HepG2 (cell line): ENCODE measurements around the gene TRIM72. TPM values are rescaled to one million over a fixed set of nuclear protein-coding genes. Genes with fewer than 3 reads are reported as not detected.

Experiments used
- ATAC-seq: fragments of 200-7000 bp; cut with Tn5 transposase; 3 replicates; pipeline ENCODE4 v1.9.1; 2020; ENCODE audit warnings: mild to moderate bottlenecking, moderate library complexity
- BruUV-seq: library from RNA; stranded (reverse); fragments of 400-500 nt; replicated peaks from 2 replicates; lab custom pipeline; 2021; lab: Mats Ljungman, UMichigan
- CTCF ChIA-PET: fragments of 300-600 bp; formaldehyde crosslinking; extraction: SDS; loops from one replicate; lab custom pipeline; 2021; ENCODE audit warnings: low total read pairs, inconsistent platforms, low intra/inter-chr PET ratio; lab: Yijun Ruan, JAX
- POLR2A ChIA-PET: fragments of 350-600 bp; sonication (Branson Sonifier 250); formaldehyde crosslinking; loops from one replicate; lab custom pipeline; 2020; ENCODE audit warnings: antibody characterized with exemption, inconsistent platforms; lab: Yijun Ruan, JAX
- DNase-seq: peaks from one replicate; pipeline ENCODE4 v3.0.0-alpha.2; 2015; ENCODE audit warnings: low spot score
- FAIRE-seq: peaks from 3 replicates; lab custom pipeline; 2011; peaks lifted over from hg19 to GRCh38; lab: Jason Lieb, UNC
- H2AFZ ChIP-seq: one replicate; pipeline ENCODE4 v1.6.1; 2011; ENCODE audit warnings: low read length, inconsistent platforms
- H3K27ac ChIP-seq: fragments of 300-600 bp; 3 replicates; pipeline ENCODE4 v1.8.0; 2011; ENCODE audit warnings: mixed run types, mild to moderate bottlenecking, mixed read lengths, low read length, inconsistent platforms; ENCODE audit not compliant: insufficient read depth; ENCODE audit errors: extremely low read length
- H3K27me3 ChIP-seq, 2 experiments: fragments of 200-600 bp in 1 of 2; 2 replicates in 1 of 2; 3 replicates in 1 of 2; pipeline versions ENCODE4 v1.6.0 to v1.8.0; 2011; ENCODE audit warnings: low read length in 2 of 2, mild to moderate bottlenecking in 2 of 2, moderate library complexity in 2 of 2, inconsistent platforms in 1 of 2; ENCODE audit not compliant: insufficient read depth in 2 of 2, control insufficient read depth in 1 of 2
- H3K36me3 ChIP-seq, 2 experiments: fragments of 200-600 bp in 1 of 2; replicated peaks in 1 of 2; 2 replicates in 1 of 2; 3 replicates in 1 of 2; pipeline versions ENCODE4 v1.5.1 to v1.8.0; 2011; ENCODE audit warnings: low read length in 2 of 2, inconsistent platforms in 1 of 2; ENCODE audit not compliant: insufficient read depth in 2 of 2, control insufficient read depth in 1 of 2
- H3K4me1 ChIP-seq: 2 replicates; pipeline ENCODE4 v1.5.1; 2012; ENCODE audit warnings: low read length, inconsistent platforms; ENCODE audit not compliant: insufficient read depth
- H3K4me2 ChIP-seq: 2 replicates; pipeline ENCODE4 v1.6.0; 2011; ENCODE audit warnings: low read depth, low read length, inconsistent platforms
- H3K4me3 ChIP-seq, 3 experiments: fragments of 200-600 bp in 1 of 3; sonication (generic), shearing (Covaris generic) in 1 of 3; replicated peaks in 1 of 3; 2 replicates each; pipeline ENCODE4 v1.5.1; 2011 to 2016; ENCODE audit warnings: low read length in 3 of 3, inconsistent platforms in 2 of 3, low read depth in 2 of 3, mild to moderate bottlenecking in 2 of 3, control low read depth in 1 of 3, mixed read lengths in 1 of 3; ENCODE audit not compliant: insufficient read depth in 1 of 3
- H3K79me2 ChIP-seq: one replicate; pipeline ENCODE4 v1.6.1; 2011; ENCODE audit warnings: low read length, inconsistent platforms; ENCODE audit not compliant: insufficient read depth
- H3K9ac ChIP-seq: 2 replicates; pipeline ENCODE4 v1.6.0; 2011; ENCODE audit warnings: mild to moderate bottlenecking, low read depth, low read length, inconsistent platforms; ENCODE audit not compliant: insufficient read depth
- H3K9me3 ChIP-seq: 2 replicates; pipeline ENCODE4 v1.5.1; 2012; ENCODE audit warnings: mild to moderate bottlenecking, low read length
- H4K20me1 ChIP-seq: 2 replicates; pipeline ENCODE4 v1.6.0; 2011; ENCODE audit warnings: inconsistent platforms, mild to moderate bottlenecking, low read length, moderate library complexity; ENCODE audit not compliant: insufficient read depth
- ARID3A ChIP-seq: IDR thresholded peaks from 2 replicates; pipeline ENCODE4 v1.6.1; 2012; ENCODE audit warnings: low read depth, low read length, improper control_type of control experiment
- ATM ChIP-seq: fragments of 450-650 bp; IDR thresholded peaks from 2 replicates; pipeline ENCODE4 v1.7.1; 2017; ENCODE audit warnings: mild to moderate bottlenecking, borderline replicate concordance
- FUBP1 ChIP-seq: sonication (generic); formaldehyde crosslinking; IDR thresholded peaks from 2 replicates; pipeline ENCODE4 v1.5.1; 2020; ENCODE audit warnings: missing genetic modification reagents, mild to moderate bottlenecking, borderline replicate concordance
- GRHL1 ChIP-seq: sonication (generic); formaldehyde crosslinking; conservative IDR thresholded peaks from 2 replicates; pipeline ENCODE4 v1.8.0; 2022; ENCODE audit warnings: missing genetic modification reagents
- MTF1 ChIP-seq: sonication (generic); formaldehyde crosslinking; IDR thresholded peaks from 2 replicates; pipeline ENCODE4 v1.5.0; 2020; ENCODE audit warnings: missing genetic modification reagents
- SMARCC2 ChIP-seq: fragments of 450-650 bp; IDR thresholded peaks from 2 replicates; pipeline ENCODE4 v1.6.1; 2017; ENCODE audit warnings: antibody characterized with exemption, mild to moderate bottlenecking
- SP5 ChIP-seq: IDR thresholded peaks from 2 replicates; pipeline ENCODE4 v1.6.1; 2016; ENCODE audit warnings: low read depth, borderline replicate concordance
- TCF12 ChIP-seq, 2 experiments: fragments of 450-650 bp in 1 of 2; sonication (generic) in 1 of 2; formaldehyde crosslinking in 1 of 2; IDR thresholded peaks; 2 replicates each; pipeline versions ENCODE4 v1.6.1 to v1.8.0; 2017 to 2022; ENCODE audit warnings: antibody characterized with exemption in 1 of 2, mild to moderate bottlenecking in 1 of 2, missing genetic modification reagents in 1 of 2, moderate library complexity in 1 of 2
- THRA ChIP-seq: sonication (generic); formaldehyde crosslinking; IDR thresholded peaks from 2 replicates; pipeline ENCODE4 v1.4.0; 2020; ENCODE audit warnings: missing genetic modification reagents, borderline replicate concordance
- WIZ ChIP-seq: sonication (generic); formaldehyde crosslinking; IDR thresholded peaks from 2 replicates; pipeline ENCODE4 v1.5.1; 2020; ENCODE audit warnings: mild to moderate bottlenecking, missing genetic modification reagents
- YEATS4 ChIP-seq: sonication (generic); formaldehyde crosslinking; IDR thresholded peaks from 2 replicates; pipeline ENCODE4 v1.4.0; 2020; ENCODE audit warnings: missing genetic modification reagents, borderline replicate concordance
- ZBTB1 ChIP-seq: sonication (generic); formaldehyde crosslinking; IDR thresholded peaks from 2 replicates; pipeline ENCODE4 v1.4.0; 2020; ENCODE audit warnings: missing genetic modification reagents, borderline replicate concordance
- ZNF766 ChIP-seq: sonication (generic); formaldehyde crosslinking; IDR thresholded peaks from 2 replicates; pipeline ENCODE4 v1.5.0; 2020; ENCODE audit warnings: missing genetic modification reagents, borderline replicate concordance
- ZNF891 ChIP-seq: sonication (generic); formaldehyde crosslinking; IDR thresholded peaks from 2 replicates; pipeline ENCODE4 v1.5.0; 2020; ENCODE audit warnings: mild to moderate bottlenecking, missing genetic modification reagents
- WGBS: methylation state at CpG from one replicate; pipeline ENCODE4 v1.1.6; 2017; ENCODE audit warnings: low lambda C conversion rate; 5-methylcytosine and 5-hydroxymethylcytosine counted together
- in situ Hi-C: cut with HindIII; loops from 2 replicates; pipeline ENCODE4 v1.10.0; 2017; ENCODE audit warnings: low pct_unique_long_range_greater_than_20kb; ENCODE audit not compliant: extremely low pct_ligation_motif_present
- intact Hi-C: fragments of 100-400 bp; cut with micrococcal nuclease; formaldehyde crosslinking; loops from one replicate; pipeline ENCODE4 v1.10.0; 2022; ENCODE audit not compliant: unreplicated experiment
- polyA plus RNA-seq, 8 experiments: library from polyadenylated mRNA; depleted of rRNA in 3 of 8; stranded (reverse) in 7 of 8; unstranded in 1 of 8; fragments of >200 nt; fragmentation: Illumina TruSeq in 4 of 8; extraction: Trizol in 4 of 8; gene quantifications; 2 replicates each; pipeline versions ENCODE4 v1.2.1 to v1.2.3, GENCODE V29; 2011 to 2016; ENCODE audit warnings: low read depth in 4 of 8, missing spikeins in 1 of 8, mixed read lengths in 1 of 8; ENCODE audit not compliant: insufficient read depth in 1 of 8
- total RNA-seq, 5 experiments: library from RNA; depleted of rRNA; stranded (reverse); fragments of >200 nt; fragmentation: Illumina TruSeq; extraction: Trizol; gene quantifications; 2 replicates each; pipeline ENCODE4 v1.2.3, GENCODE V29; 2016; ENCODE audit warnings: low read depth in 1 of 5

TRIM72 gene
- total and polyA plus RNA-seq, 2 of the 13 experiments (the other 11 are each of a cell fraction or from before 2014, with no cell fraction given), result not detected

GRCh38 chr16:31202414-31203375 is 11.2 kb upstream of the TRIM72 start, which contains the start of gene PYCARD:
Gene PYCARD (minus strand): TSS chr16:31202760. CDS start chr16:31202690, 70 bp downstream.
- CTCF ChIA-PET, result no interaction called here
- Histone ChIP-seq H2AFZ (no peak within 1 kb of the TSS), H3K79me2 (no peaks in the 10 kb centered on the region), H3K4me2 (peak within 1 kb of the TSS; percentile 92), H3K36me3 (no peaks in the 10 kb centered on the region), H3K4me3 (peak within 1 kb of the TSS; percentile 61 to 77 (median 61)), H4K20me1 (no peaks in the 10 kb centered on the region), H3K9me3 (no peaks in the 10 kb centered on the region), H3K27me3 (peaks cover 0 to 35% of the 10 kb centered on the region in 2 experiments; a peak in 4 of 5 replicates), H3K4me1 (peaks cover 57% of the 10 kb centered on the region), H3K9ac (peak within 1 kb of the TSS; percentile 54), H3K27ac (no peak within 1 kb of the TSS)
- ATAC-seq (peak; percentile 23), DNase-seq (no peak), FAIRE-seq (no peak)
- WGBS, result 38% methylated on average over 26 of the region's 69 CpGs
- intact Hi-C loops, result loop anchor here (5.0 kb wide), 1 partner anchor 240 kb away; the partner anchor contains the start of gene ZNF843
- POLR2A ChIA-PET, result interaction anchor here (0.7 to 2.9 kb wide), 5 partner anchors 8 to 257 kb away, joined by 3 to 34 read pairs (median 5); partner anchors contain the start of genes FUS and KAT8
- in situ Hi-C loops, result loop anchor here (25.0 kb wide), 2 partner anchors 235 to 660 kb away; partner anchors contain the start of genes COX6A2, ZNF267 and ZNF843
- BruUV-seq, result no TSS peak
- TF ChIP-seq ARID3A, result no peak
- TF ChIP-seq ZNF891 (CRISPR knock-in tag), result peak; percentile 40; the same call in 1 of the 2 replicates
- no peak for TF ChIP-seq MTF1 (CRISPR knock-in tag)
- no peak for TF ChIP-seq WIZ (CRISPR knock-in tag)
- no peak for TF ChIP-seq FUBP1
- no peak for TF ChIP-seq SMARCC2
- no peak for TF ChIP-seq ATM
- no peak for TF ChIP-seq SP5 (CRISPR knock-in tag)
- TF ChIP-seq ZBTB1 (CRISPR knock-in tag), result no peak
- TF ChIP-seq THRA (CRISPR knock-in tag), result no peak
- no peak; the same call in 1 of the 2 replicates for TF ChIP-seq YEATS4 (CRISPR knock-in tag)
- TF ChIP-seq TCF12 (IDR thresholded peaks at IDR 0.05), result no peak
- no peak for TF ChIP-seq TCF12 (CRISPR knock-in tag; IDR thresholded peaks at IDR 0.05)
- TF ChIP-seq GRHL1 (CRISPR knock-in tag), result no peak
- TF ChIP-seq ZNF766, result no peak
